NCI-H146 (cell line): Measurements from ENCODE around the gene ADM2.
"Not testable (repeated sequence)": the region's sequence is repeated elsewhere in the genome, so short reads cannot be mapped to it uniquely, and the experiment has no call there.

Experiments used
- DNase-seq: peaks from one replicate; lab custom pipeline; 2025; lab: John Stamatoyannopoulos, UW

ADM2 gene

GRCh38 chr22:50525858-50526107 is 44.4 kb downstream of the ADM2 start:
- DNase-seq = no peak

GRCh38 chr22:50526108-50526833 is 44.9 kb downstream of the ADM2 start:
- DNase-seq = peak; percentile 75

GRCh38 chr22:50526834-50527801 is 45.8 kb downstream of the ADM2 start:
- DNase-seq = peak; percentile 67

- DNase-seq = no peak
These were observed 46.8 kb downstream of the ADM2 start for GRCh38 chr22:50527921-50528681.

- no peak for DNase-seq
These were observed 47.5 kb downstream of the ADM2 start for GRCh38 chr22:50528682-50529415.

GRCh38 chr22:50529416-50529896 is 48.1 kb downstream of the ADM2 start:
- DNase-seq = no peak

- peak; percentile 25 for DNase-seq
These were observed 48.7 kb downstream of the ADM2 start, which contains the start of gene TYMP for GRCh38 chr22:50529897-50530579. Gene TYMP, minus strand, starts transcription at chr22:50530012. Its CDS starts 303 bp downstream, at chr22:50529709.

- no peak for DNase-seq
These were observed 49.2 kb downstream of the ADM2 start for GRCh38 chr22:50530580-50530876.

- DNase-seq = peak; percentile 42
These were observed 49.7 kb downstream of the ADM2 start for GRCh38 chr22:50530877-50531545.

- peak; percentile 8 for DNase-seq
These were observed 50.2 kb downstream of the ADM2 start for GRCh38 chr22:50531546-50531961.

- peak; percentile 30 for DNase-seq
These were observed 50.8 kb downstream of the ADM2 start for GRCh38 chr22:50531962-50532674.

GRCh38 chr22:50532824-50533796 is 51.8 kb downstream of the ADM2 start:
- DNase-seq = no peak

GRCh38 chr22:50533856-50534711 is 52.7 kb downstream of the ADM2 start:
- not testable (repeated sequence) for DNase-seq

- DNase-seq = no peak
These were observed 53.8 kb downstream of the ADM2 start for GRCh38 chr22:50535113-50535512.
